Measurements from ENCODE around the gene C12orf50. TPM values are rescaled to one million over a fixed set of nuclear protein-coding genes. Genes with fewer than 3 reads are reported as not detected.
"Not testable (repeated sequence)": the region's sequence is repeated elsewhere in the genome, so short reads cannot be mapped to it uniquely, and the experiment has no call there.

The C12orf50 gene
- total RNA-seq, 1 donor from 2014 or later, result not detected

DNA sequence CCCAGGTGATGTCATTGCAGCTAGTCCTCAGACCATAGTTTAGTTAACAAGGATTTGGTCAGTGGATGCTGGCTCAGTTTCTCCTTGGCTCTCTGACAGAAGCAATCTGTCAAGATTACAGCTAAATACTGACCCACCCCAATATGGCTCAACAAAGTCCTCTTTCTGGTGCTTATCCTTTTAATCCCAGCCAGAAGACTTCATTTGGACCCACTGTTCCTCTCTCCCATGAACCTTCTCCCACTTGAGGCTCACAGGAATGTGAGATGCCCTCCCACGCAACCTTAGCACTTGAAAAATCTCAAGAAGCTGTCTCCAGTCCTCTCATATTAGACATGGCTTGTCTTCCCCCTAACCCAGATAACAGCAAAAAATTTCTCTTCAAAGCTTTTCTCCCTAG lies 47.7 kb downstream of the C12orf50 start:
- Mint-ChIP-seq H3K27me3 (ENCODE audit: unreplicated experiment) (no peaks in the 10 kb centered on the region), H3K9me3 (ENCODE audit: unreplicated experiment) (no peaks in the 10 kb centered on the region)

GRCh38 chr12:87975879-87976278 lies 53.3 kb downstream of the C12orf50 start:
- DNase-seq (ENCODE audit: extremely low spot score, unreplicated experiment), result no peak
- Mint-ChIP-seq H3K27me3 (ENCODE audit: unreplicated experiment) (no peaks in the 10 kb centered on the region), H3K27ac (ENCODE audit: unreplicated experiment) (no peak overlapping the region), H3K4me1 (ENCODE audit: unreplicated experiment) (peaks cover 10% of the 10 kb centered on the region), H3K4me3 (ENCODE audit: unreplicated experiment) (no peak overlapping the region), H3K9me3 (ENCODE audit: unreplicated experiment) (peaks cover 13% of the 10 kb centered on the region), H3K36me3 (ENCODE audit: unreplicated experiment) (no peaks in the 10 kb centered on the region)
- TF ChIP-seq, protein P1, sequence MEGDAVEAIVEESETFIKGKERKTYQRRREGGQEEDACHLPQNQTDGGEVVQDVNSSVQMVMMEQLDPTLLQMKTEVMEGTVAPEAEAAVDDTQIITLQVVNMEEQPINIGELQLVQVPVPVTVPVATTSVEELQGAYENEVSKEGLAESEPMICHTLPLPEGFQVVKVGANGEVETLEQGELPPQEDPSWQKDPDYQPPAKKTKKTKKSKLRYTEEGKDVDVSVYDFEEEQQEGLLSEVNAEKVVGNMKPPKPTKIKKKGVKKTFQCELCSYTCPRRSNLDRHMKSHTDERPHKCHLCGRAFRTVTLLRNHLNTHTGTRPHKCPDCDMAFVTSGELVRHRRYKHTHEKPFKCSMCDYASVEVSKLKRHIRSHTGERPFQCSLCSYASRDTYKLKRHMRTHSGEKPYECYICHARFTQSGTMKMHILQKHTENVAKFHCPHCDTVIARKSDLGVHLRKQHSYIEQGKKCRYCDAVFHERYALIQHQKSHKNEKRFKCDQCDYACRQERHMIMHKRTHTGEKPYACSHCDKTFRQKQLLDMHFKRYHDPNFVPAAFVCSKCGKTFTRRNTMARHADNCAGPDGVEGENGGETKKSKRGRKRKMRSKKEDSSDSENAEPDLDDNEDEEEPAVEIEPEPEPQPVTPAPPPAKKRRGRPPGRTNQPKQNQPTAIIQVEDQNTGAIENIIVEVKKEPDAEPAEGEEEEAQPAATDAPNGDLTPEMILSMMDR (IDR thresholded peaks at IDR 0.05), result no peak

More for the DNA sequence above, 47.7 kb downstream of the C12orf50 start:
- H3K27ac Mint-ChIP-seq (ENCODE audit: unreplicated experiment), result peak overlapping the region; percentile 83
- DNase-seq (ENCODE audit: extremely low spot score, unreplicated experiment), result no peak
- peaks cover 27% of the 10 kb centered on the region for H3K4me1 Mint-ChIP-seq (ENCODE audit: unreplicated experiment)
- no peaks in the 10 kb centered on the region for H3K36me3 Mint-ChIP-seq (ENCODE audit: unreplicated experiment)
- no peak overlapping the region for H3K4me3 Mint-ChIP-seq (ENCODE audit: unreplicated experiment)
- TF ChIP-seq, protein P1 (IDR thresholded peaks at IDR 0.05), result no peak

GRCh38 chr12:87967871-87968270 lies 61.3 kb downstream of the C12orf50 start:
- TF ChIP-seq, protein P1 (IDR thresholded peaks at IDR 0.05), result no peak
- no peaks in the 10 kb centered on the region for H3K4me1 Mint-ChIP-seq (ENCODE audit: unreplicated experiment)
- H3K9me3 Mint-ChIP-seq (ENCODE audit: unreplicated experiment), result no peaks in the 10 kb centered on the region
- H3K27ac Mint-ChIP-seq (ENCODE audit: unreplicated experiment), result no peak overlapping the region
- H3K4me3 Mint-ChIP-seq (ENCODE audit: unreplicated experiment), result no peak overlapping the region
- DNase-seq (ENCODE audit: extremely low spot score, unreplicated experiment), result no peak
- H3K27me3 Mint-ChIP-seq (ENCODE audit: unreplicated experiment), result no peaks in the 10 kb centered on the region
- H3K36me3 Mint-ChIP-seq (ENCODE audit: unreplicated experiment), result no peaks in the 10 kb centered on the region

GRCh38 chr12:87960566-87960965 lies 68.6 kb downstream of the C12orf50 start:
- Mint-ChIP-seq H3K9me3 (ENCODE audit: unreplicated experiment) (no peaks in the 10 kb centered on the region), H3K27ac (ENCODE audit: unreplicated experiment) (no peak overlapping the region), H3K27me3 (ENCODE audit: unreplicated experiment) (no peaks in the 10 kb centered on the region), H3K36me3 (ENCODE audit: unreplicated experiment) (no peaks in the 10 kb centered on the region), H3K4me3 (ENCODE audit: unreplicated experiment) (no peak overlapping the region), H3K4me1 (ENCODE audit: unreplicated experiment) (no peaks in the 10 kb centered on the region)
- DNase-seq (ENCODE audit: extremely low spot score, unreplicated experiment), result no peak
- TF ChIP-seq, protein P1 (IDR thresholded peaks at IDR 0.05), result no peak

- not testable (repeated sequence) for H3K36me3 Mint-ChIP-seq (ENCODE audit: unreplicated experiment); H3K27ac Mint-ChIP-seq (ENCODE audit: unreplicated experiment); H3K27me3 Mint-ChIP-seq (ENCODE audit: unreplicated experiment); DNase-seq (ENCODE audit: extremely low spot score, unreplicated experiment); H3K9me3 Mint-ChIP-seq (ENCODE audit: unreplicated experiment); H3K4me3 Mint-ChIP-seq (ENCODE audit: unreplicated experiment); H3K4me1 Mint-ChIP-seq (ENCODE audit: unreplicated experiment)
Measured at GRCh38 chr12:87954028-87954427, 75.2 kb downstream of the C12orf50 start.

Measured in osteocyte (in vitro differentiated cells).